AG08396 (cell line): ENCODE measurements around the gene COPS8.

Experiments used
- DNase-seq: peaks from one replicate; pipeline ENCODE4 v3.0.0; 2012; ENCODE audit warnings: low spot score, mixed read lengths

Gene COPS8

DNA sequence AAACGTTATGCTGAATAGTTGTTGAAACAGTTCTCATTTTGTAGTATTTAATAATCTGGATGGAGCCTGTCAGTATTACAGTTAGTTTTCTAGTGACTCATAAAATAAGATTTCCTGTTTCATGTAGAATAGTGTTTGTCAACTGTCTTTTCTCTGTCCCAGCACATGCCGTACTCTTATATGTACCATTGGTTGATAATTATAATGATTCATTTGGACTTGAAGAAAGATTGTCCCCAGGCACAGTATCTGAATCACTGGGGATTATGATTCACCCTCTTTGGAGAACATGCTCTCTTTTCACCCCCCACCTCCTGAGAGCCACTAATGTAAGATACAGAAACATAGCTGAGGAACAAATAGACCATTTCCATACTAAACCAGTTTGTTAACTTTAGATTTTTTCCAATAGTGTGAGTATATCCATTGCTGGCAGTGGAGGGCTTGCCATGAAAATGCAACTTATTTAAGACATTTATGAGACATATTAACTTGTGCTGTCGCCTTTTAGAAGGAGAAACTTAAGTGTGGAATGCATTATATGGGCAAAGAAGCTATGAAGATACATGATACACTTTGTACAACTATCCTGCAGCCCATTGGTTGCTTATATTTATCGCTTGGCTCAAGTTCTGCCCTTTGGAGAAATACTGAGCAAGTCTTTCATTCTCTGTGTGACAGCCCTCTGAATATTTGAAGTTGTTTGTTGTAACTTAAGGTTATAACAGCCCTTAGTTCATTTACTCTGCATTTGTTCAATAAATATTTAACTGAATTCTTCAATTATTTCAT, 12.4 kb downstream of the COPS8 start:
- peak; percentile 66 for DNase-seq

DNA sequence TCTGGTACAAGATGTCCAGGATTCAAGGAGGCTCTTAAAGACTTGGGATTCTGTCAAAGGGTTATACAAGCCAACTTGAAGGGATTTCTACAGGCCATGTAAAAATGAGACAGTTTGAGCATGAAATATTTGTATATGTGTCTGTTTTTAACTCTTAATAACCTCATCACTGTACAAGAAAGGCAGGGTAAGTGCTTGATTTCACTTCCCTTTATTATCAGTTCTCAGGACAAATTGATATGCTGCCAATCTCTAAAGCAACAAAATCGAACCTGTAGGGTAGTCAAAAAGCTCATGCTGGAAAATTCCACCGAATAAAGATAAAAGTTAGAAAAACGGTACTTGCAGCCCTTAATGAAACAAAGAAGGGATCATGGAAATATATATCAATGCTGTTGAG, 14.1 kb downstream of the COPS8 start:
- no peak for DNase-seq

DNA sequence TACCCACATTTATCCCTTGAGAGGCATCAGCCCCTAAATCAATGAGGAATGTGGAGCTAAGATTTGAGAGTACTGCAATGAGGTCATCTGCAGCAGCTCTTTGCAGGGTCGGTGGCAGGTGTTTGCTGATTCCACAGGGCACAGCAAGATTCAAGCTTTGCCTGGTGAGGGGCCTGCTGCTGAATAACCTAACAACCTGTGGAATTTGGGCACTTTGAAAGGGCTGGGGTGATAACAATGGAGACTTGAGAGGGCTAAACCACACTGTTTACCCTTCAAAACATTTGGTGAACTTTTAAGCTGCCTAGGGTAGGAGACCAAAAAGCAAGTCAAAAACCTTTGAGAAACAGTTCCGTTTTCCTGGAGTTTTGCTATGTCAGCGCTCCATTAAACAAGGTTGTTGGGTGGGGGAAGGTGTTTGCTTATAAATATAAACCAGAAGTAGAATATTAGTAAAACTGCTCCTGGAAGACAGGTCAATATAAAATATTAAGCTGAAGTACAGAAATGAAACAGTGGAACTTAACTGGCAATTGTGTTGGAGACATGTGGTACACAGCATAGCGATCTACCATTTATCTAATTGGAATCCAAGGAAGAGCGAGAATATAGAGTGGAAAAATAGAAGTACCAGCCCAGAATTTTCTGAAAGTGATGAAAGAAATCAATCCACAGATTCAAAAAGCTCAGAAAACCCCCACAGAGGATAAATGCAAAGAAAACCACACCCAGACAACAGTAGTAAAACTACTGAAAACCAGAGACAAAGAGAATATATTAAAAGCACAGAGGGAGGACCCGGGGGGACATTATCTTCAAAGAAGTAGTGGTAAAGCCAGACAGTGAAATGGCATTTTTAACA, 15.7 kb downstream of the COPS8 start:
- no peak for DNase-seq

DNA sequence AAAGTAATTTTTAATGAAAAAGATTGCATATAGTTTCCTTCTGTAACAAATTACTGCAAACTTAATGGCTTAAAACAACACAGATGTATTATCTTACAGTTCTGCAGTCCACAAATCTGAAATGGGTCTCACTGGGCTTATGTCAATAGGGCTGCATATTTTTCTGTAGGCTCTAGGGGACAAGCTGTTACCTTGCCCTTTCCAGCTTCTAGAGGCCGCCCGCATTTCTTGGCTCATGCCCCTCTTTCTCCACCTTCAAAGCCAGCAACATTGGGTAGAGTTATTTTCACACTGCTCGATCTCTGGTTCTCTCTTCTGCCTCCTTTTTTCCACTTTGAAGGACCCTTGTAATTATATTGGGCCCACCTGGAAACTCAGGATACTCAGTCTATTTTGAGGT, 16.7 kb downstream of the COPS8 start:
- DNase-seq, result no peak

DNA sequence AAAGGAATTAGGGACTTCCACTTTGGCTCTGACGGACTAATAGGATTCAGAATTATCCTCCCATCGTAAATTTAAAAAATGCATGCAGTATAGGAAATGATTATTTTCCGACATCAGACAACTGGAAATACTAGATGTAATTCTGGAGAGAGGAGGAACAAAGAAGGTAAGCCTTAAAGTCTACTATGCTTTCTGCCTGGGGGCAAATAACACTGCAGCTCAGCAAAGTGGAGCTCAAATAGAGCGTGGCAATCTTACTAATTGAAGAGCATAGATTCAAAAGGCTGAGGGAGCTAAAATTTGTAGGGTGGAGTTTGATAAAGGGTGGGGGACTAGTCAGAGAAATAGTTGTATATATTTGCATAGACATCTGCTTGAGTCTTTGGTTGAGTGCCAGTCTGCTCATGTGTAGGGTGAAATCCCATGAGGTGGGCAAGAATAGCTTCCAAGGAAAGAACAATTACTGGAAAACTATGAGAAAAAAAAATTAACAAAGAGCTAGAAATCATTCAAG, 23.8 kb downstream of the COPS8 start:
- DNase-seq, result no peak

DNA sequence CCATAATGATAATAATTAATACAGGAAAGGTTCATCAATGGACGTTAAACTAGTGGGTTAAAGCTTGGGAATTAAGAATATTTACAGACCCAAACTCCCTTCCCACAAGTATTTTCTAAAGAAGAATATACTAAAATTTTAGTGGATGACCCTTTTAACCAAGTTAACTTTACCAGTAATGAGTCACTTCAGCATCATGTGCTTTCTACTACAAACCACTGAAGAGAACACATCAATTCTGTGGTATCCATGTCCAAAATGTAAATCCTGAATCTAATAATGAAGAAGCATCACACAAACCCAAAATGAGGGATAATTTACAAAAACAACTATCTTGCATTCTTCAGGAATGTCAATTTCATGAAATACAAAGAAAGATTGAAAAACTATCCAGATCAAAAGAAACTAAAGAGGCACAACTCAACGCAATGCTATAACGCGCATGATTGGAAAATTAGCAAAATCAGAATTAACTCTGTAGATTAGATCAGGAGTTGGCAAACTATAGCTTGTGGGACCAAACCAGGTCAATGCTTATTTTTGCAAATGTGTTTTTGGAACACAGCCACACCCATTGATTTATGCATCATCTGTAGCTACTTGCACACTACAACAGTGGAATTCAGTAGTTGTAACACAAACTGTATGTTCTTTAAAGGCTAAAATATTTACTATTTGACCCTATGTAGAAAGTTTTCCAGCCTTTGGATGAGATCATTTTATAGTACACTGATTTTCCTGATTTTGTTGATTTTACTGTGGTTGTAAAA, 27.5 kb downstream of the COPS8 start:
- no peak for DNase-seq

DNA sequence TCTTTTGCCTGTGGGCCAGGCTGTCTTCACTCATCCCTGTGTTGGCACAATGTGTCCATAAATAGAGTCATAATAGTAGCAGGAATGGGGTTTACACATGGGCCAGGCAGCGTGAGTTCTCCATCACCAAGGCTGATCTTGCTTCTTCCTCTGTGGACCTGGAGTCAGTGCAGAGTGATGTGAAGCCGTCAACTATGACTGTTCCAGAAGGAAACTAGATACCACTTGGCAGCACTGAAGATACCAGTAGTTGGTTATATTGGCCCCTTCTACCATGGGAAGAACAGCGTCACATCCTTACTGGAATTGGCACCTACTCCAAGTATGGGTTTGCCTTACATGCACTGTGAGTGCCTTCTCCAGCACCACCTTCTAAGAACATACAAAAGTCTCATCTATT, 30.2 kb downstream of the COPS8 start:
- DNase-seq, result no peak

DNA sequence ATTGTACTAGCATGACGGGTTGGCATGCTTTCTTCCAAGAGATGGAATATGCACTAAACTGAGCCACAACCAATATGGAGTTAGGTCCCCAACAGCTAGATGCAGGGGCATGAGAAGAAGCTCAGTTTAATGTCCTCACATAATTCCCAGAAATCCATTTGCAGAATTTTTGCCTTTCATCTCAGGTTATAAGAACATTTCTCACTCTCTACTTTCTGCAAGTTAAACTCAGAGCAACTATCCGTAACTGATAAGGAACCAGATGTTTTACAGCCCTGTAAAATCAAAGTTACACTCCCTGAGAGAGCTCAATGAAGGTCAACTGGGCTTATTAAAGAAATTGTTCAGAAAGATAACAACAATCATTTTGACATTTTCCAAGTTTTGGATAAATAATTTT, 30.7 kb downstream of the COPS8 start:
- DNase-seq, result no peak

DNA sequence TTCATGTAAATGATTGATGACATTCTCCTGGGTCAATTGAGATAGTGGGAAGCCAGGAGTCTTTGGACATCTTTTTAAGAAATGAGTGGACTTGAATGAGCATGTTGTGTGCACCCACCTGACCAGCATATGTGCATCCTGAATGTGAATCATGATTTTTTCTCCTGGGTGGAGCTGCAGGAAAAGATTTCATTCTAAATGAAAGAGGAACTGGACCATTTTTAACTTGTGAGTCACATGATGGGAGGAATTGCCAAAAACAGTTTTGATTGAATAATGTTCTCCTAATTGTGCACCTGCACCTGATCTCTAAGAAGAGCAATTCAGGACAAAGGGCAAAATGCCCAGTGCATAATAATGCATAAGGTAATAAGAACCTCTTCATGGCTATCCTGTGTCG, 32.3 kb downstream of the COPS8 start:
- DNase-seq, result no peak

DNA sequence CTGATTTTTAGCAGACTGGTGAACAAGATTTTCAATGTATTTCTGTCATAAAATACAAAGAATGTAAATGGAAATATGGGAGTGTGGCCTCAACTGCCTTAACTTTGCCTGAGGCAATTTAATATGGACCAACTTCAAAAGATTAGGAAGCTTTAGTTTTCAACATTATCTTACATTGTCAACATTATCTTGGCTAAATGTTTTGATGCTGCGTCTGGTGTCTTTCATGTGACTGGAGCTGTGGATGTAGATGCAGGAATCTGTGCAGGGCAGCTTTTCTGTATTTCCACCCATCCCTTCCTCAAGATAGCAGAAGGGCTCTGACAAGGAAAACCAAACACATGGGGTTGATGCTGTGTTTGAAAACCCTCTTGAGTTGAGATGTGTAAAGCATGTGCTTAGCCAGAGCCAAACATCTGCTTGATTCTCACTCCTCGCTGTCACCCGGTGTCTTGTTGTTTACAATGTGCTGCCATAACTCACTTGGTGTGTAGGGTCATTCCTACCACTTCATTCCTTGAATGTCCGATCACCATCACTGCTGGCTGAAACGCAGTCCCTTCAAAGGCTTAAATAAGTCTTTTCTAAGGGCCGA, 33.0 kb downstream of the COPS8 start:
- DNase-seq, result no peak

DNA sequence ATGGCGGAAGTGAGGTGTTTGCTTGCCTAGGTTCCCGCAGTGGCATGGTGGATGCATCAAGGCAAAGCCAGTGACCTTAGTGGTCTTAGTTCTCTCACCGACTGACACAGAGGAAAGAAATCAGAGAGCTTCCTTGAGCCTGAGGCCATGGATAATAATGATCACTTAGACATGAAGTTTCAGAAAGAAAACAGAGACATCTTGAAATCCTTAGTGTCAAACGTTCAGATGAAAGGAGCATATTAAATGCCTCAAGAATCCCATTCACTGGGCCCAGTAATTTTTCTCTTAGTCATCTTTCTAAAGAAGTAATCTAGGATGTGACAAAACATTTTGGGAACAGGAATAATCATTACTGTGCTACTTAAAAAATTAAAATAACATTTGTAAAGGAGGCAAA, 35.2 kb downstream of the COPS8 start:
- no peak for DNase-seq

DNA sequence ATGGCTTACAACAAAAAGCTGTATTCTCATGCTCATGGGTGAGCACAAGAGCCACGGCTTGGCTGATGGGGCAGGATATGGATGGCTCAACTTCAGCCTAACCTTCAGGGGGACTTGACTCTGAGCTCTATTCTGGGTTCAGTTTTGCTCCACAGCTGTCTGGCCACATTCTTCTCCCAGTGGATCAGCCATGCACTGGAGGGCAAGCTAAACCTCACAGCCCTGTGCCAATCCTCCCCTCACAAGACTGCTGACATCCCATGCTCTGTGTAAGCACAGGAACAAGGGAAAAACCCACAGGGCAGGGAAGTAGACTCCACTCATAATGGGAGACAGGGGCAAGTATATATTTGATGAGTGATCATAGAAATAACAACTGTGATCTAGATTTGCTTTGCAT, 35.6 kb downstream of the COPS8 start:
- DNase-seq, result no peak

DNA sequence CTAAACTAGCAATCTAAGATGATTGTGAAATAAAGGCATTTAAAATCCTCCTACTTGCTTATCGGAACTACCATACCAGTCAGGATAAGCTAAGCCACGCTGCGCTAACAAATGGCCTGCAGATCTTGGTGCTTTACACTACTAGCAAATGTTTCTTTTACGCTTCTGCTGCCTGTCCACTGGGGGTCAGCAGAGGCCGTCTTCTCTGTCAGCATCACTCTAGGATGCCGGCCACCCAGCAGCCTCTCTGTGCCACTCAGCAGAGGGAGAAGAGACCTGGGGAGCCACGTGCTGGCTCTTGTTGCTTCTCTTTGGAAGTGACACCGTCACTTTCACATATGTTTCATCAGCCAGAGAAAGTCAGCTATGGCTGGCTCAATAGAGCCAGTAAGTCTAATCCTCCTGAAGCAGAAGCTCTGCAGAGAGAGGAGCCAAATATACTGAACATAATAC, 36.6 kb downstream of the COPS8 start:
- peak; percentile 81 for DNase-seq

DNA sequence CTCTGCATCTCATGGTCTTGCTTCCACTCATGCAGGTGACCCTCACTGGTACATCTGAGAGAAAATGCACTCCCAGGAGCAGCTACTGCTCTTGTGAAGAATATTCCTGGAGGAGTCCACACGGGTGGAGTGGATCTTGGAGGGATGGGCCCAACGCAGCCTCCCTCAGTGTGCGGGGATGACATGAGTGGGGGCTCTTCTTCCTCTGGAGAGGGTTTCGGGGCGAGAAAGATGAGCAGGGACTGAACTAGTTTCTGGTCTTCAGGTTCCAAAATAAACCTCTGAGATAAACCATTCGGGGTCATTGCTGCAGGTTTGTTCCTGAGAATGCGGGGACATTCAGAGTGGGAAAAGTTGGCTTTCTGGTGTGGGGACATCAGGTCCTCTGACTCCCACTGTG, 39.1 kb downstream of the COPS8 start:
- no peak for DNase-seq

DNA sequence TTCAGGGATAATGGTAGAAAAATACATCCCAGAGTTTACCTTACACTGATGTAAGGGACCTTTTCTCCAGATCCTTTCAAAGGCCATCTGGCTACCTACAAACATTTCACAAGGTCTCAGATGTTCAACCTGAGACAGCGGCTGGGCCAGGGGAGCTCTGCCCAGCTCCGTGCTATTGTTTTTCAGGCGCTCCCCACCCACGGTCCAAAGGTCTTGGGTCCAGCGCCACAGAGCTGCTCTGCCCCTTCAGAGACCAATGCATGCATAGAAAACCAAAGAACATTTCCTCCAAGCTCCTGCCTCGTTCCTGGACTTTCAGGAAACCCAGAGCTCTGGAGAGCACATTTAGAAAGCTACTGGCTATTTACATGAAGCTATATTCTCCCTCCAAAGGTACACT, 40.3 kb downstream of the COPS8 start:
- DNase-seq, result no peak

DNA sequence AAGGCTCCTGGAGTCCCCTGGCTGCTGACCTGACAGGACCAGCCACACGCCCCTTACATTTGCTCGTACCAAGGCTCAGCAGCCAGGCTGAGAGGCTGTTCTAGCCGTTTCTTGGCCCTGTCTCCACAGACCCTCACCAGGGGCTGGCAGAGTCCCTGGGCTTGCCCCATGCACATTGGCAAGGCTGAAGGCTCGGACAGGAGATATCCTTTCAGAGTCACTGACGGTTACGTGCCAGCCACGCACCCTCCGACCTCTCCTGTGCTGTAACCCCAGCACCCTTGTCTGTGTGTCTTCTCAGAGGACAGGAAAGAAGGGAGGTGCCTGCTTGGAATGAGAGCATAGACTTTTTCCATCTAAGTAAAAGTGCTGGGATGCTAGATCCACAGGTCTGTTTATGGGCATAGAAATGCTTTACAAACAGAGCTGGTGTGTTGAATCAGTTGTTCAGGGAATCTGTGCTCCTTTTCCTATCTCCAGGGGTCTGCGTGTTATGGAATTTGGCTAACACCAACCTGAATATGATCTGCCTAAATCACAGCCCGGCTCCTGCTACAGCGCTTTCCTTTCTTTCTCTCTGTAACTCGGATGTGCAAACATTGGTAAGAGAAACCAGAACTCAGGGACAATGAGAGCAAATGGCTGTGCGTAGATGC, 41.0 kb downstream of the COPS8 start:
- DNase-seq, result no peak

DNA sequence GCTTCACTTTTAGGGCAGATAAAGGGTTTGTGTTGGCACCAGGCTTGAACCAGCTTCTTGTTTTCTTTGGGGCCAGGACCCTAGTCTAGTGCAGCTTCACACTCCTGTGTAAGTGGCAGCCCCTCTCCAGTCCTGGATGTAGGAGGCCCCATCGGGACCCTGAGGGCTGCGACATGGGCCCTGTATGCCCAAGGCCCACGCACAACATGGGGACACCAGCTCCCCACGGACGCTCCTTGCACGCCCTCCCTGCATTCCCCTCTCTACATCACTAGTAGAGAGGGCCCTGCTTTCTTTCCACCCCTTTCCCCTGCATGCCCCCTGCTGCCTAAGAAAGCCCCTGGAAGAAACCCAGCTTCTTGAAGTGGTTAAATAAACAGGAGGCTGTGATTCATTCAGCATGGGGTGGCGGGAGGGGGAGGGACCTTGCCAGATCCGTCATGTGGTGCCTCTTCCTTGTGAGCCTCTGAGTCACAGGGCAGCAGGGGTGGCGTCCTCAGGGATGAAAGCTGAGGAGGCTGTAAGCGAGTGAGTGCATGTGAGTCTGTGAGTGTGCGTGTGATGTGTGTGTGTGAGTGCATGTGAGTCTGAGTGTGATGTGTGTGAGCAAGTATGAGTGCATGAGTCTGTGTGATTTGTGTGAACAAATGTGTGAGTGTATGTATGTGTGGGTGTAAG, 42.5 kb downstream of the COPS8 start:
- peak; percentile 93 for DNase-seq

DNA sequence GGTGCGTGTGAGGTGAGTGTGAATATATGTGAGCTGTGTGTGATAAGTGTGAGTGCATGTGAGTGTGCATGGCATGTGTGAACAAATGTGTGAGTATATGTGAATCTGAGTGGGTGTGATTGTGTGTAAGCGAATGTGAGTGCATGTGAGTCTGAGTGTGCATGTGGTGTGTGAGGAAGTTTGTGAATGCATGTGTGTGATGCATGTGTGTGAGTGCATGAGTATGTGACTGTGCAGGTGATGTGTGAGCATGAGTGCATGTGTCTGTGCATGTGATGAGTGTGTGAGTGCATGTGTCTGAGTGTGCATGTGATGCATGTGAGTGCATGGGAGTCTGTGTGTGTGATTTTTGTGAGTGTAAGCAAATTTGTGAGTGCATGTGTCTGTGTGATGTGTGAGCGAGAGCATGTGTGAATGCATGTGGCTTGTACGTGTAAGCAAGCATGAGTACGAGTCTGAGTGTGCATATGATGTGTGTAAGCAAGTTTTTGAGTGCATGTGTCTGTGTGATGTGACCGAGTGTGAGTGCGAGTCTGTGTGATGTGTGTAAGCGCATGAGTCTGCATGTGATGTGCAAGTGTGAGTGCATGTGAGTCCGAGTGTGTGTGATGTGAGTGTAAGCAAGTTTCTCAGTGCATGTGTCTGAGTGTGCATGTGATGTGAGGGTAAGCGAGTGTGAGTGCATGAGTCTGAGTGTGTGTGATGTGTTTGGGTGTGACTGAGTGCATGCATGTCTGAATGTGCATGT, 43.3 kb downstream of the COPS8 start:
- DNase-seq, result no peak

DNA sequence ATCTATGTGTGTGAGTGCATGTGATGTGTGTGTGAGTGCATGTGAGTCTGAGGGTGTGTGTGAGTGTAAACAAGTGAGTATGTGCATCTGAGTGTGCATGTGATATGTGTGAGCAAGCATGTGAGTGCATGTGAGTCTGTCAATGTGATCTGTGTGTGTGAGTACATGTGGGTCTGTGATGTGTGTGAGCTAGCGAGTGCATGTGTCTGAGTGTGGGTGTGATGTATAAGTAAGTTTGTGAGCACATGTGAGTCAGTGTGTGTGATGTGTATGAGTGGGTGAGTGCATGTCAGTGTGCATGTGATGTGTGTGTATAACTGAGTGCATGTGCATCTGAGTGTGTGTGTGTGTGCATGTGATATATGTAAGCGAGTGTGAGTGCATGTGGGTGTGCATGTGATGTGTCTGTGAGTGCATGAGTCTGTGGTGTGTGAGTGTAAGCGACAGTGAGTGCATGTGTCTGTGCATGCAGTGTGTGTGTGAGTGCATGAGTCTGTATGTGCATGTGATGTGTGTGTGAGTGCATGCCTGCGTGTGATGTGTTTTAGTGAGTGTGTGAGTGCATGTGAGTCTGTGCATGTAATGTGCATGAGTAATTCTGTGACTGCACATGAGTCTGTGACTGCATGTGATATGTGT, 44.1 kb downstream of the COPS8 start:
- no peak for DNase-seq
